Stimulated activated CD4-positive, alpha-beta T cell treated with anti-CD3 and anti-CD28 coated beads, Interleukin-12 subunit alpha, Interleukin-12 subunit beta, amount 100 ng/mL, for 48 hours (primary cell): ENCODE measurements around the gene CCDC188.

Experiments
- DNase-seq, 3 donors: peaks; one replicate each; pipeline ENCODE4 v3.0.0-alpha.2; 2020; ENCODE audit warnings: low read depth in 2 of 3, low spot score in 1 of 3

CCDC188 gene

GRCh38 chr22:20123366-20124082, 27.3 kb downstream of the CCDC188 start:
- no peak for DNase-seq

GRCh38 chr22:20121856-20122415, 28.9 kb downstream of the CCDC188 start:
- no peak for DNase-seq

GRCh38 chr22:20118300-20119020, 32.4 kb downstream of the CCDC188 start:
- DNase-seq = no peak

- DNase-seq = peak; percentile 74 to 81 (median 78)
Observed at GRCh38 chr22:20117633-20118299, 33.1 kb downstream of the CCDC188 start.

GRCh38 chr22:20116951-20117632, 33.8 kb downstream of the CCDC188 start, which contains the start of gene TRMT2A:
Gene TRMT2A, minus strand, starts transcription at chr22:20117226. Its CDS starts 320 bp downstream, at chr22:20116906.
- DNase-seq = peak; percentile 94 to 97 (median 95)

- DNase-seq = no peak
Observed at GRCh38 chr22:20116376-20116950, 34.4 kb downstream of the CCDC188 start.

- no peak for DNase-seq
Observed at GRCh38 chr22:20115691-20116375, 35.0 kb downstream of the CCDC188 start, which contains the start of gene RANBP1. Gene RANBP1, plus strand, starts transcription at chr22:20116104. Its CDS starts 81 bp downstream, at chr22:20116185.

- no peak for DNase-seq
Observed at GRCh38 chr22:20114506-20115475, 36.1 kb downstream of the CCDC188 start.

GRCh38 chr22:20113551-20114310, 37.1 kb downstream of the CCDC188 start:
- no peak for DNase-seq

GRCh38 chr22:20112623-20113511, 38.0 kb downstream of the CCDC188 start:
- no peak for DNase-seq

- DNase-seq = no peak
Observed at GRCh38 chr22:20111689-20112622, 38.9 kb downstream of the CCDC188 start.

- DNase-seq = no peak
Observed at GRCh38 chr22:20111045-20111688, 39.7 kb downstream of the CCDC188 start.

- no peak for DNase-seq
Observed at GRCh38 chr22:20110359-20110985, 40.4 kb downstream of the CCDC188 start.

- no peak for DNase-seq
Observed at GRCh38 chr22:20109411-20110358, 41.2 kb downstream of the CCDC188 start.
